H1 (cell line): ENCODE data around the gene NAV2. TPM values are rescaled to one million over a fixed set of nuclear protein-coding genes. Genes with fewer than 3 reads are reported as not detected.

ENCODE experiments used
- CHD2 ChIP-seq: IDR thresholded peaks from 2 replicates; pipeline ENCODE4 v1.6.1; 2012; ENCODE audit warnings: low read length, improper control_type of control experiment
- EGR1 ChIP-seq: IDR thresholded peaks from 2 replicates; pipeline ENCODE4 v1.6.1; 2011; ENCODE audit warnings: low read depth, low read length, borderline replicate concordance
- HDAC2 ChIP-seq, 2 experiments: fragments of 300-600 bp in 1 of 2; sonication (generic) in 1 of 2; IDR thresholded peaks; 2 replicates each; pipeline ENCODE4 v1.6.1; 2011 to 2012; ENCODE audit warnings: low read depth in 2 of 2, low read length in 2 of 2, mild to moderate bottlenecking in 2 of 2, moderate library complexity in 2 of 2, borderline replicate concordance in 1 of 2, inconsistent platforms in 1 of 2
- PHF8 ChIP-seq: fragments of 200-600 bp; sonication (generic); conservative IDR thresholded peaks from 2 replicates; pipeline ENCODE4 v1.7.1; 2012; ENCODE audit warnings: low read depth, mild to moderate bottlenecking, inconsistent platforms, low read length, moderate library complexity
- SIN3A ChIP-seq, 2 experiments: IDR thresholded peaks in 1 of 2; conservative IDR thresholded peaks in 1 of 2; 2 replicates each; pipeline ENCODE4 v1.6.1; 2011 to 2012; ENCODE audit warnings: low read length in 2 of 2, improper control_type of control experiment in 1 of 2, low read depth in 1 of 2, mild to moderate bottlenecking in 1 of 2
- SRF ChIP-seq: IDR thresholded peaks from 2 replicates; pipeline ENCODE4 v1.6.1; 2011; ENCODE audit warnings: mild to moderate bottlenecking, low read depth, low read length, moderate library complexity
- TBP ChIP-seq: IDR thresholded peaks from 2 replicates; pipeline ENCODE4 v1.6.1; 2011; ENCODE audit warnings: low read depth, low read length, improper control_type of control experiment
- polyA plus RNA-seq, 7 experiments: library from polyadenylated mRNA; depleted of rRNA in 3 of 7; stranded (reverse) in 5 of 7; unstranded in 2 of 7; fragments of >200 nt in 5 of 7; fragments of 200-250 nt in 2 of 7; gene quantifications; 1 replicate in 5 of 7; 2 replicates in 1 of 7; 4 replicates in 1 of 7; pipeline versions ENCODE4 v1.2.1 to v1.2.3, GENCODE V29; 2011 to 2013; ENCODE audit warnings: missing spikeins in 2 of 7, mixed read lengths in 2 of 7
- total RNA-seq: library from RNA; stranded (reverse); fragmentation: NEBNext Ultra II Directional; extraction: Animal tissue kit (Norgen Biotek cat#: 25700); gene quantifications from 2 replicates; pipeline ENCODE4 v1.2.1, GENCODE V29; 2021
- TF ChIP-seq, protein P1 (sequence below): IDR thresholded peaks from 2 replicates; pipeline ENCODE4 v1.6.1; 2012; ENCODE audit warnings: low read length, inconsistent platforms

NAV2 gene
- total and polyA plus RNA-seq, 2 of the 8 experiments (the other 6 are each of a cell fraction or from before 2014, with no cell fraction given), result 35.6 to 73.6 TPM

GRCh38 chr11:19735157-19735908, 22.7 kb downstream of the NAV2 start (continued):
- TF ChIP-seq, protein P1, sequence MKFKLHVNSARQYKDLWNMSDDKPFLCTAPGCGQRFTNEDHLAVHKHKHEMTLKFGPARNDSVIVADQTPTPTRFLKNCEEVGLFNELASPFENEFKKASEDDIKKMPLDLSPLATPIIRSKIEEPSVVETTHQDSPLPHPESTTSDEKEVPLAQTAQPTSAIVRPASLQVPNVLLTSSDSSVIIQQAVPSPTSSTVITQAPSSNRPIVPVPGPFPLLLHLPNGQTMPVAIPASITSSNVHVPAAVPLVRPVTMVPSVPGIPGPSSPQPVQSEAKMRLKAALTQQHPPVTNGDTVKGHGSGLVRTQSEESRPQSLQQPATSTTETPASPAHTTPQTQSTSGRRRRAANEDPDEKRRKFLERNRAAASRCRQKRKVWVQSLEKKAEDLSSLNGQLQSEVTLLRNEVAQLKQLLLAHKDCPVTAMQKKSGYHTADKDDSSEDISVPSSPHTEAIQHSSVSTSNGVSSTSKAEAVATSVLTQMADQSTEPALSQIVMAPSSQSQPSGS, result no peak
- TF ChIP-seq TBP (no peak), HDAC2 (IDR thresholded peaks at IDR 0.05; ENCODE audit: borderline replicate concordance in 1 of 2, low read depth in 2 of 2, low read length in 2 of 2) (no peak), CHD2 (no peak), SRF (no peak), SIN3A (conservative IDR thresholded peaks at IDR 0.05 in 1 of 2, IDR thresholded peaks at IDR 0.05 in 1 of 2; ENCODE audit: low read depth in 1 of 2, low read length in 2 of 2) (no peak), PHF8 (no peak), EGR1 (no peak)
